22Rv1 (cell line): ENCODE measurements around the gene VSIG8.

Experiments used
- H3K27ac ChIP-seq: fragments of 450-650 bp; 2 replicates; pipeline ENCODE4 v1.5.1; 2017
- ZFX ChIP-seq: fragments of 450-650 bp; IDR thresholded peaks from 2 replicates; pipeline ENCODE4 v1.6.1; 2017; ENCODE audit warnings: antibody characterized with exemption, borderline replicate concordance
- TF ChIP-seq, protein P1 (sequence below): fragments of 450-650 bp; IDR thresholded peaks from 2 replicates; pipeline ENCODE4 v1.5.1; 2017; ENCODE audit warnings: mild to moderate bottlenecking

VSIG8 gene

DNA sequence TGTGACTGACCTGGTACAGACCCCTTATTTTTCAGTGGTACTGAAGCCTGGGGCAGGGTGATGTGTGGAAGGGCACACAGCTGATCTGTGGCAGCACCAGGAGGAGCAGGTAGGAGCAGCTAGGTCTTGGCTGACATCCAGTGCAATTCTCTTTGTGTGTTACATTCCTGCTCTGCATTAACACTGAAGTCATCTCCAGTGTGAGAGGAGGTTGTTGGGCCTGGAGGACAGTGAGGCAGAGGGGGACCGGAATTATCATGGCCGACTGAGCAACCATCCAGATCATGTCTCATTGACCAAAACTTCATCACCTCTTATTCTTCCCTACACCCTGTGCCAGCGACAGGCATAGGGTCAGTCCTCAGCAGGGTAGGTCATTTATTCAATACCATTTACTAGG, 34.3 kb downstream of the VSIG8 start:
- H3K27ac ChIP-seq: no peak overlapping the region
- TF ChIP-seq, protein P1, sequence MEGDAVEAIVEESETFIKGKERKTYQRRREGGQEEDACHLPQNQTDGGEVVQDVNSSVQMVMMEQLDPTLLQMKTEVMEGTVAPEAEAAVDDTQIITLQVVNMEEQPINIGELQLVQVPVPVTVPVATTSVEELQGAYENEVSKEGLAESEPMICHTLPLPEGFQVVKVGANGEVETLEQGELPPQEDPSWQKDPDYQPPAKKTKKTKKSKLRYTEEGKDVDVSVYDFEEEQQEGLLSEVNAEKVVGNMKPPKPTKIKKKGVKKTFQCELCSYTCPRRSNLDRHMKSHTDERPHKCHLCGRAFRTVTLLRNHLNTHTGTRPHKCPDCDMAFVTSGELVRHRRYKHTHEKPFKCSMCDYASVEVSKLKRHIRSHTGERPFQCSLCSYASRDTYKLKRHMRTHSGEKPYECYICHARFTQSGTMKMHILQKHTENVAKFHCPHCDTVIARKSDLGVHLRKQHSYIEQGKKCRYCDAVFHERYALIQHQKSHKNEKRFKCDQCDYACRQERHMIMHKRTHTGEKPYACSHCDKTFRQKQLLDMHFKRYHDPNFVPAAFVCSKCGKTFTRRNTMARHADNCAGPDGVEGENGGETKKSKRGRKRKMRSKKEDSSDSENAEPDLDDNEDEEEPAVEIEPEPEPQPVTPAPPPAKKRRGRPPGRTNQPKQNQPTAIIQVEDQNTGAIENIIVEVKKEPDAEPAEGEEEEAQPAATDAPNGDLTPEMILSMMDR: no peak
- TF ChIP-seq ZFX: no peak

DNA sequence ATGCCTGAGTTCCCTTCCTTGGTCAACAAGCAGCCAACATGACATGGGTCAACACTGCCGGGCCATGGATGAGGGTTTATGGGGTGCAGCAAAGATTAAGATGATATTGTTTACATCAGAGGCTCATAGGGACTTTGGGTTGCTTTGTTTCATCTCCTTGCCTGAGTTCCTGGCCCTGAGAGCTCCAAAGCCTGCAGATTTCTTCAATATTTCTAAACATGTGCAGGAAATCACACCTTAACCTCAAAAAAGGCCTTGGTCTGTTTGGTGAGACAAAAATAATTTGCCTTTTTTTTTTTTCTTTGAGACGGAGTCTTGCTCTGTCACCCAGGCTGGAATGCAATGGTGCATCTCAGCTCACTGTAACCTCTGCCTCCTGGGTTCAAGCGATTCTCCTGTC, 34.9 kb downstream of the VSIG8 start:
- no peak for TF ChIP-seq ZFX
- TF ChIP-seq, protein P1: no peak
- no peak overlapping the region for H3K27ac ChIP-seq

DNA sequence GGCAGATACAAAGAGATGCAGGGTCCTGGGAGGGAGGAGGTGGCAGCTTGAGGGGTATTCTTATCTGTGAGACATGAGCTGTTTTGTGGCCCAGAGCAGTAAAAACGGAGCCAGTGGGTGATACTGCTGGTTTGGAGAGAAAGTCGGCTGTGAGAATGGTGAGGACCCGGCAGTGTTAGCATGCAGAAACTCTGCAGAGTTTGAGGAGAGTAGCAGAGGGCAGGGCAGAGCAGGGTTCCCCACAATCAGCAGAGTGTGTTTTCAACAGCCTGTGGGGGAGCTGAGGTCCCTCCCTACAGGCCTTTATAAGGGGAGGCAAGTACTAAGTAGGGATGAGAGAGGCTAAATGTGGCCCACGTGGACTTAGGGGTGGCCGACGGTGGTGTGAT, 35.4 kb downstream of the VSIG8 start:
- TF ChIP-seq ZFX: no peak
- TF ChIP-seq, protein P1: no peak
- H3K27ac ChIP-seq: no peak overlapping the region

DNA sequence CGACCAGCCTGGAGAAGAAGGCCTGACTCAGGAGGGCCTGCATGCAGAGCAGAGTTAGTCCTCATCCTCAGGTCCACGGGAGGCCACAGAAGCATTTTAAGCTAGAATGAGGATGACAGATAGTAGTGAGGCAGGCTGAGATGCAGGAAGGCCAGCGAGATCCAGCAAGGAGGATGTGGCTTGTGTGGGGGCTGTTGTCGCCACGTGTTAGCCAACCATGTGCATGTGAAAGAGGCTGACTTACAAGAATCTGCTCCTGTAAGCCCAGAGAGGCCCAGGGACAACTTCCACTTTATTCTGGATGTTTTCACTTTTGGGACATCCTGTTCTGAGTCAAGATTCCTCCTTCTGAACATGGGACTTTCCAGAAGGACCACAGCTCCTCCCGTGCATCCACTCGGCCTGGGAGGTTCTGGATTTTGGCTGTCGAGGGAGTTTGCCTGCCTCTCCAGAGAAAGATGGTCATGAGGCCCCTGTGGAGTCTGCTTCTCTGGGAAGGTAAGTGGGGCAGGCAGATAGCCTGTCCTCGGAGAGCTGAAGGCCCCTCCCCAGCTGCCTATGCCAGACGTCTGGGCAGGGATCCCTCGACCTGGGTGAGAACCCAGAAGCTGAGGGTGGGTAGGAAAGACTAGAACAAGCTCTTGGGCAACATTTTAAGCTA, 35.9 kb downstream of the VSIG8 start, which contains the start of gene SLAMF8:
TSS of gene SLAMF8 (plus strand) at position 433 of the 661 bp plus-strand sequence. CDS start at position 459, 26 bp downstream.
- TF ChIP-seq ZFX: no peak
- TF ChIP-seq, protein P1: no peak
- no peak within 1 kb of the TSS for H3K27ac ChIP-seq

DNA sequence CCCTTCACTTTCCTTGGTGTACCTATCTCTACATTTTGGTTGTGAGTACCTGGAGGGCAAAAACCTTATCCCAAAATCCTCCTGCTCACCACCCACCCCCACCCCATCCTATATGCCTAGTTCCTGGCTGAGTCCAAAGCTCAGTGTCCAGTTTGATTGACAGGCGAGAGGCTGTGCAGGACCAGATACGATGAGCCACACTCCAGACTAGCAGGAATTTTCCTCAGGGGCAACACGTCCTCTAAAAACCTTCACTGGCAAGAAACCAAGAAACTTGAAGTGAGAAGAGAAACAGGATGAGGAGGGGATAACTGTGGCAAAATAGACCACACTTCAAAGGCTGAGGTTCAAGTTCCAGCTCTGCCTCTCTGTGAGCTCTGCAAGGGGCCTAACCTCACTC, 36.9 kb downstream of the VSIG8 start:
- H3K27ac ChIP-seq: no peak overlapping the region
- TF ChIP-seq ZFX: no peak
- TF ChIP-seq, protein P1: no peak

DNA sequence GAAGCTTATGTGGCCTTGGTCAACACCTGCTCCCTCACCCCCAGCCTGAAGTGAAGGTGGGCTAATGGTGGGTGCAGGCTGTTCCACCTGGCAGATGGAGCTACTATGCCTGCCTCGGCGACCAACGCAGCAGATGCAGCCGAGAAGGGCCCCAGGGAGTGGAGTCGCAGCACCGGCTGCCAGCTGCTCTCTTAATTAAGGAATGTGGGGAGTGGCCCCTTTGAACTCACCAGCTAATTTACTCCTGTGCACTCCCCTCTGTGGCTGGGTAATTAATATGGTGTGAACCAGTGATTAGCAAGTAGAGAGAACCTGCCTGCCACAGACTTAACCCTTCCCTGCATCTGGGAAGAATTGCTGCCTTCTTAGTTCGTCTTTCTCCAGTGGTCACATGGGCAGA, 39.1 kb downstream of the VSIG8 start:
- TF ChIP-seq ZFX: no peak
- TF ChIP-seq, protein P1: no peak
- H3K27ac ChIP-seq: no peak overlapping the region

DNA sequence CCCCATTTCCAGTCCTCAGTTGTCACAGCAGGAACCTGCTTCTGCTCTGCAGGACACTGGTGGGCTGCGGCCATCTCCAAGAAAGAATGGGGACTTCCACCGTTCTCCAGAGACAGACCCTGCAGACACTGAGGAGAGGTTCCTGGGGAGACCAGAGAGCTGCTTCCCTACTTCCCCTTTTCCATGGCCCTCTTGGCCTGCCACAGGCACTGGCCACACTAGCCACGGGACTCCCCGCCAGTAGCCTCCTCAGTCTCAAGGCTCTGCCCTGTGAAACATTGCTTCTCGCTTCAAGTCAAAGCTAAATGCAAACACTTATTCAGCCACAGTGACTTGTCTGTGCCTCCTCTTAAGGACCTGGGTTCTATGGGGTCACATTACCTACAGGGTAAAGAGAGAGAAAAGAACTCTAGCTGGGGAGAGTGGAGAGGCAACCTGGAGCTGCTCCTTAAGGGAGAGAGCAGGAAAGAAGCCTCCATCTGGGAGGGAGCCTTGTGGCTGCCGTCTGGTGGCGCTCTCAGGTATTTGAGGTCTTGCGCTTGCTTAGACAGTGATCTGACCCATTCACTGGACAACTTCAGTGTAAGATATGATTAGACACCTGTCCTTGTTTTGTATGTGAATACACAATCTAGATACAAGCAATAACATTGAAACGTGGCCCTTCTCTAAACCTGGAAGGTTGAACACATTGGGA, 41.1 kb downstream of the VSIG8 start:
- no peak overlapping the region for H3K27ac ChIP-seq
- TF ChIP-seq ZFX: no peak
- TF ChIP-seq, protein P1: peak; percentile 99
